PC-9 (cell line): ENCODE data around the gene PRLH. TPM values are rescaled to one million over a fixed set of nuclear protein-coding genes. Genes with fewer than 3 reads are reported as not detected.

Experiments used
- BruUV-seq: library from RNA; stranded (reverse); fragments of 400-500 nt; replicated peaks from 2 replicates; lab custom pipeline; 2021; lab: Mats Ljungman, UMichigan
- CTCF ChIA-PET: fragments of 300-600 bp; sonication (Branson Sonifier 250); formaldehyde crosslinking; loops from one replicate; lab custom pipeline; 2022; ENCODE audit warnings: antibody characterized with exemption; lab: Charles Lee
- POLR2A ChIA-PET: fragments of 300-600 bp; sonication (Branson Sonifier 250); formaldehyde crosslinking; loops from one replicate; lab custom pipeline; 2022; ENCODE audit warnings: antibody characterized with exemption; ENCODE audit not compliant: unreplicated experiment; lab: Charles Lee
- DNase-seq, 2 experiments: peaks; one replicate each; pipeline versions ENCODE4 v3.0.0 to v3.0.0-alpha.2; 2015 to 2022; ENCODE audit warnings: mixed read lengths in 1 of 2
- H2AFZ ChIP-seq: fragments of 200-600 bp; sonication (generic); 2 replicates; pipeline ENCODE4 v1.8.1; 2017; ENCODE audit warnings: antibody characterized with exemption
- H3F3A ChIP-seq: fragments of 200-600 bp; sonication (generic); 2 replicates; pipeline ENCODE4 v1.8.1; 2017; ENCODE audit warnings: antibody characterized with exemption, mild to moderate bottlenecking, low read depth; ENCODE audit not compliant: insufficient read depth
- H3K27ac ChIP-seq: fragments of 200-600 bp; sonication (generic); 2 replicates; pipeline ENCODE4 v1.6.1; 2016; ENCODE audit warnings: mixed run types
- H3K27me3 ChIP-seq: fragments of 200-600 bp; sonication (generic); 2 replicates; pipeline ENCODE4 v1.6.1; 2016; ENCODE audit warnings: low read depth, mixed run types; ENCODE audit not compliant: insufficient read depth
- H3K36me3 ChIP-seq: fragments of 200-600 bp; sonication (generic); 2 replicates; pipeline ENCODE4 v1.6.1; 2016; ENCODE audit warnings: low read depth, mixed run types
- H3K4me1 ChIP-seq: fragments of 200-600 bp; sonication (generic); replicated peaks from 2 replicates; pipeline ENCODE4 v1.6.1; 2016; ENCODE audit warnings: mixed run types; ENCODE audit not compliant: insufficient read depth
- H3K4me2 ChIP-seq: fragments of 200-600 bp; sonication (generic); 2 replicates; pipeline ENCODE4 v1.6.1; 2017; ENCODE audit warnings: mixed run types
- H3K4me3 ChIP-seq: fragments of 200-600 bp; sonication (generic); 2 replicates; pipeline ENCODE4 v1.6.1; 2016; ENCODE audit warnings: mixed run types
- H3K79me2 ChIP-seq: fragments of 200-600 bp; sonication (generic); 2 replicates; pipeline ENCODE4 v1.6.1; 2017; ENCODE audit warnings: low read depth, mixed run types
- H3K9me2 ChIP-seq: fragments of 200-600 bp; sonication (generic); 2 replicates; pipeline ENCODE4 v1.8.1; 2017; ENCODE audit warnings: mild to moderate bottlenecking; ENCODE audit not compliant: insufficient read depth
- H3K9me3 ChIP-seq: fragments of 200-600 bp; sonication (generic); 2 replicates; pipeline ENCODE4 v1.8.1; 2016; ENCODE audit warnings: low read depth; ENCODE audit not compliant: insufficient read depth
- H4K20me1 ChIP-seq: fragments of 200-600 bp; sonication (generic); 2 replicates; pipeline ENCODE4 v1.8.1; 2017; ENCODE audit not compliant: insufficient read depth
- CTCF ChIP-seq: fragments of 200-600 bp; sonication (generic); conservative IDR thresholded peaks from 2 replicates; pipeline ENCODE4 v1.6.1; 2017; ENCODE audit warnings: mixed run types, antibody characterized with exemption, mild to moderate bottlenecking, moderate library complexity
- EZH2 ChIP-seq: fragments of 200-600 bp; sonication (generic); IDR thresholded peaks from 2 replicates; pipeline ENCODE4 v1.8.0; 2017; ENCODE audit warnings: antibody characterized with exemption, low read depth
- intact Hi-C: fragments of 100-400 bp; cut with micrococcal nuclease; formaldehyde crosslinking; loops from one replicate; pipeline ENCODE4 v1.10.0; 2022; ENCODE audit not compliant: unreplicated experiment
- total RNA-seq: library from RNA; stranded (reverse); gene quantifications from 2 replicates; pipeline ENCODE4 v1.2.3, GENCODE V29; 2021

PRLH gene
- total RNA-seq, 1 experiment from 2014 or later = not detected

GRCh38 chr2:237538901-237539300 lies 27.5 kb upstream of the PRLH start:
- POLR2A ChIA-PET = no interaction called here
- Histone ChIP-seq H3K27ac (no peak overlapping the region), H3K79me2 (no peaks in the 10 kb centered on the region), H3K27me3 (no peaks in the 10 kb centered on the region), H3F3A (peaks cover 53% of the 10 kb centered on the region), H2AFZ (no peak overlapping the region), H3K4me2 (no peak overlapping the region), H3K9me2 (no peaks in the 10 kb centered on the region), H3K4me3 (no peak overlapping the region), H4K20me1 (peaks cover 8% of the 10 kb centered on the region), H3K36me3 (peaks cover 47% of the 10 kb centered on the region), H3K9me3 (no peaks in the 10 kb centered on the region), H3K4me1 (no peaks in the 10 kb centered on the region)
- CTCF ChIA-PET = no interaction called here
- BruUV-seq = no TSS peak
- TF ChIP-seq CTCF (no peak), EZH2 (no peak)
- intact Hi-C loops = no loop called here
- no peak for DNase-seq

GRCh38 chr2:237539681-237540080 lies 26.7 kb upstream of the PRLH start:
- Histone ChIP-seq H2AFZ (no peak overlapping the region), H4K20me1 (peaks cover 6% of the 10 kb centered on the region), H3K9me3 (no peaks in the 10 kb centered on the region), H3K27me3 (no peaks in the 10 kb centered on the region), H3K79me2 (no peaks in the 10 kb centered on the region), H3K36me3 (peaks cover 40% of the 10 kb centered on the region), H3K27ac (no peak overlapping the region), H3K4me1 (no peaks in the 10 kb centered on the region), H3K4me2 (no peak overlapping the region), H3F3A (peaks cover 49% of the 10 kb centered on the region), H3K9me2 (no peaks in the 10 kb centered on the region), H3K4me3 (no peak overlapping the region)
- POLR2A ChIA-PET = no interaction called here
- TF ChIP-seq EZH2 = no peak
- no peak for TF ChIP-seq CTCF
- intact Hi-C loops = no loop called here
- no peak for DNase-seq
- BruUV-seq = no TSS peak
- CTCF ChIA-PET = interaction anchor here (0.7 kb wide), 1 partner anchor 588 kb away, joined by 3 read pairs; no protein-coding TSS in a partner anchor

- no TSS peak for BruUV-seq
- POLR2A ChIA-PET = no interaction called here
- CTCF ChIA-PET = no interaction called here
Measured at GRCh38 chr2:237540223-237540775, 26.1 kb upstream of the PRLH start.

More at GRCh38 chr2:237540223-237540775, 26.1 kb upstream of the PRLH start:
- Histone ChIP-seq H4K20me1 (peaks cover 6% of the 10 kb centered on the region), H3K4me3 (no peak overlapping the region), H3K36me3 (peaks cover 33% of the 10 kb centered on the region), H3K9me3 (no peaks in the 10 kb centered on the region), H3K27me3 (no peaks in the 10 kb centered on the region), H3K4me2 (no peak overlapping the region), H3K4me1 (no peaks in the 10 kb centered on the region), H3F3A (peaks cover 44% of the 10 kb centered on the region), H2AFZ (no peak overlapping the region), H3K27ac (no peak overlapping the region), H3K9me2 (no peaks in the 10 kb centered on the region), H3K79me2 (no peaks in the 10 kb centered on the region)
- no peak for DNase-seq
- intact Hi-C loops = no loop called here
- TF ChIP-seq EZH2 (no peak), CTCF (no peak)
